HG02943 (cell line): Measurements from ENCODE around the gene AMIGO1.

Experiments used
- ATAC-seq: cut with Tn5 transposase; IDR thresholded peaks from one replicate; pipeline ENCODE4 v1.9.1; 2021; ENCODE audit warnings: mild to moderate bottlenecking, low read depth, moderate library complexity; ENCODE audit not compliant: unreplicated experiment

Gene AMIGO1

GRCh38 chr1:109532365-109533136 is 23.0 kb upstream of the AMIGO1 start:
- ATAC-seq = no peak

GRCh38 chr1:109531826-109532364 is 22.4 kb upstream of the AMIGO1 start:
- ATAC-seq = no peak

GRCh38 chr1:109531380-109531779 is 21.9 kb upstream of the AMIGO1 start:
- ATAC-seq = no peak

GRCh38 chr1:109530457-109531087 is 21.0 kb upstream of the AMIGO1 start:
- ATAC-seq = no peak

GRCh38 chr1:109529881-109530456 is 20.4 kb upstream of the AMIGO1 start:
- no peak for ATAC-seq

- ATAC-seq = no peak
These were observed 19.2 kb upstream of the AMIGO1 start for GRCh38 chr1:109528712-109529111.

GRCh38 chr1:109527846-109528695 is 18.5 kb upstream of the AMIGO1 start:
- ATAC-seq = no peak

- no peak for ATAC-seq
These were observed 17.7 kb upstream of the AMIGO1 start for GRCh38 chr1:109527098-109527811.

- ATAC-seq = no peak
These were observed 14.2 kb upstream of the AMIGO1 start for GRCh38 chr1:109523706-109524105.

- no peak for ATAC-seq
These were observed 12.5 kb upstream of the AMIGO1 start for GRCh38 chr1:109522026-109522425.

- ATAC-seq = no peak
These were observed 11.8 kb upstream of the AMIGO1 start for GRCh38 chr1:109521002-109521951.

GRCh38 chr1:109517337-109517736 is 7.8 kb upstream of the AMIGO1 start:
- no peak for ATAC-seq

- no peak for ATAC-seq
These were observed 7.3 kb upstream of the AMIGO1 start for GRCh38 chr1:109516872-109517271.

- ATAC-seq = no peak
These were observed 5.3 kb upstream of the AMIGO1 start for GRCh38 chr1:109514846-109515245.

GRCh38 chr1:109513110-109513710 is 3.7 kb upstream of the AMIGO1 start:
- no peak for ATAC-seq

GRCh38 chr1:109508873-109509175 is 703 bp downstream of the AMIGO1 start:
- ATAC-seq = no peak

- ATAC-seq = no peak
These were observed 1.3 kb downstream of the AMIGO1 start for GRCh38 chr1:109508001-109508872.

- no peak for ATAC-seq
These were observed 4.6 kb downstream of the AMIGO1 start for GRCh38 chr1:109504974-109505373.
